ENCODE data around the gene CCT4.
A peak's percentile ranks its signal among the peaks of the same experiment; 100 is the strongest.
"Not testable (repeated sequence)": the region's sequence is repeated elsewhere in the genome, so short reads cannot be mapped to it uniquely, and the experiment has no call there.

CCT4 gene

DNA sequence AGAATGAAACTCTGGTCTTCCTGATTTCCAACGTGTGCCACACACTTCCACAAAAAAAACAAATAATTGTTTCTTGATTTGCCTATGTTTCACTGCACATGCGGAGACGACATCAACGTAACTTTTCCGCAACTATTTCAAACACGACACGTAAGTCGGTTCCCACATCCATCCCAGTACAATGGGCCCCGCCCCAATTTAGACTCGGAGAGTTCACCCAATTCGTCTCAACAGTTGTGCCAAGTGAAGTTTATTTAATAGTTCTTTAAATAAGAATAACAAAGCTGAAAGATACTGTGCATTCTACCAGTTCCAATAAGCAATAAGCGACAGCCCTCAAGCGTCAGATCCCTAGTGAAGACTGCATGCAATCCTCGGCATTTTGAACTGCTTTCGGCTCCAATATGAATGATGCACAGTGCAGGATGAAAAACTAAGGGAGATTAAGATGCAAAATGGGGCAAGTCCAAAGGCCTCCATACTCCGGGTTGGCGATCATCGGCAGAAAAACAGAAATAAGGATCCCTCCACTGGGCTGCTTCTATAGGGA, 664 bp downstream of the CCT4 start:
- Histone ChIP-seq H3K4me3 (ENCODE audit: low read depth, low read length) (peak overlapping the region; percentile 94), H3K27ac (peak overlapping the region; percentile 100), H3K27me3 (replicated peaks) (no peaks in the 10 kb centered on the region), H3K36me3 (replicated peaks) (peaks cover 25% of the 10 kb centered on the region)
- TF ChIP-seq, protein P1, sequence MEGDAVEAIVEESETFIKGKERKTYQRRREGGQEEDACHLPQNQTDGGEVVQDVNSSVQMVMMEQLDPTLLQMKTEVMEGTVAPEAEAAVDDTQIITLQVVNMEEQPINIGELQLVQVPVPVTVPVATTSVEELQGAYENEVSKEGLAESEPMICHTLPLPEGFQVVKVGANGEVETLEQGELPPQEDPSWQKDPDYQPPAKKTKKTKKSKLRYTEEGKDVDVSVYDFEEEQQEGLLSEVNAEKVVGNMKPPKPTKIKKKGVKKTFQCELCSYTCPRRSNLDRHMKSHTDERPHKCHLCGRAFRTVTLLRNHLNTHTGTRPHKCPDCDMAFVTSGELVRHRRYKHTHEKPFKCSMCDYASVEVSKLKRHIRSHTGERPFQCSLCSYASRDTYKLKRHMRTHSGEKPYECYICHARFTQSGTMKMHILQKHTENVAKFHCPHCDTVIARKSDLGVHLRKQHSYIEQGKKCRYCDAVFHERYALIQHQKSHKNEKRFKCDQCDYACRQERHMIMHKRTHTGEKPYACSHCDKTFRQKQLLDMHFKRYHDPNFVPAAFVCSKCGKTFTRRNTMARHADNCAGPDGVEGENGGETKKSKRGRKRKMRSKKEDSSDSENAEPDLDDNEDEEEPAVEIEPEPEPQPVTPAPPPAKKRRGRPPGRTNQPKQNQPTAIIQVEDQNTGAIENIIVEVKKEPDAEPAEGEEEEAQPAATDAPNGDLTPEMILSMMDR (IDR thresholded peaks at IDR 0.05; ENCODE audit: low read depth, low read length, missing control alignments) = no peak
- in situ Hi-C loops (cut with HindIII; ENCODE audit: low pct_ligation_motif_present, low sequenced_read_pairs) = no loop called here
- DNase-seq = peak; percentile 44

DNA sequence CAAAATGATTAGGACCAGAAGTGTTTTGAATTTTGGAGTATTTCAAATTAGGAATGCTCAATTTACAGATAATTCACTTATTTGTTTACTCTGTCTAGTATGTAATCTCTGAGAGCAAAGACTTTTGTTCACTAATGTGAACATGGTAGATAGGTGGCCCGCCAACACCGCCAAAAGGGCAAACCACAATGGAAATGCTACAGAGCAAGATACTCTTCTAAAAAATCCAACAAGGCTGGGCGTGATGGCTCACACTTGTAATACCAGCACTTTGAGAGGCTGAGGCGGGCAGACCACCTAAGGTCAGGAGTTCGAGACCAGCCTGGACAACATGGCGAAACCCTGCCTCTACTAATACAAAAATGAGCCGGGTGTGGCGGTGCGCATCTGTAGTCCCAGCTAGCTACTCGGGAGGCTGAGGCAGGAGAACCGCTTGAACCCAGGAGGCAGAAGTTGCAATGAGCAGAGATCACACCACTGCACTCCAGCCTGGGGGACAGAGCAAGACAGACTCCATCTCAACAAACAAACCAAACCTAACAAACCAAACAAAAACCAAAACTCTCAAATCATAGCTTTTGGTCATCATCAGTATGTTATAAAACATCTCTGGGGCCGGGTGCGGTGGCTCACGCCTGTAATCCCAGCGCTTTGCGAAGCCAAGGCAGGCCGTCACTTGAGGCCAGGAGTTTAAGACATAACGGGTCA, 2.4 kb downstream of the CCT4 start:
- TF ChIP-seq, protein P1 (IDR thresholded peaks at IDR 0.05; ENCODE audit: low read depth, low read length, missing control alignments) = no peak
- H3K4me3 ChIP-seq (ENCODE audit: low read depth, low read length) = peak overlapping the region; percentile 20
- no peaks in the 10 kb centered on the region for H3K27me3 ChIP-seq (replicated peaks)
- H3K27ac ChIP-seq = no peak overlapping the region
- H3K36me3 ChIP-seq (replicated peaks) = peaks cover 33% of the 10 kb centered on the region
- no peak for DNase-seq
- in situ Hi-C loops (cut with HindIII; ENCODE audit: low pct_ligation_motif_present, low sequenced_read_pairs) = no loop called here

DNA sequence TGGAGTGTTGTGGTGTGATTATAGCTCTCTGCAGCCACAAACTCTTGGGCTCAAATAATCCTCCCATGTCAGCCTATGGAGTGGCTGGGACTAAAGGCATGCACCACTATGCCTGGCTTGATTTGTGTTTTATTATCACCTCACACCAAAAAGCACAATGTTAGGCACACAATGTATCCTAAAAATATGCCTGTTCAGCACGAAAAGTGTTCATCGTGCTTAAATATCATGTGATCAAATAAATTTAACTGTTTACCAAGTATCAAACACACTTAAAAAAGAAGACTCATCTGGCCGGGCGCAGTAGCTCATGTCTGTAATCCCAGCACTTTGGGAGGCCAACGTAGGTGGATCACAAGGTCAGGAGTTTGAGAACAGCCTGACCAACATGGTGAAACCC, 5.6 kb downstream of the CCT4 start:
- no peak overlapping the region for H3K27ac ChIP-seq
- TF ChIP-seq, protein P1 (IDR thresholded peaks at IDR 0.05; ENCODE audit: low read depth, low read length, missing control alignments) = no peak
- H3K27me3 ChIP-seq (replicated peaks) = no peaks in the 10 kb centered on the region
- H3K36me3 ChIP-seq (replicated peaks) = peaks cover 62% of the 10 kb centered on the region
- H3K4me3 ChIP-seq (ENCODE audit: low read depth, low read length) = no peak overlapping the region
- in situ Hi-C loops (cut with HindIII; ENCODE audit: low pct_ligation_motif_present, low sequenced_read_pairs) = no loop called here
- DNase-seq = no peak

DNA sequence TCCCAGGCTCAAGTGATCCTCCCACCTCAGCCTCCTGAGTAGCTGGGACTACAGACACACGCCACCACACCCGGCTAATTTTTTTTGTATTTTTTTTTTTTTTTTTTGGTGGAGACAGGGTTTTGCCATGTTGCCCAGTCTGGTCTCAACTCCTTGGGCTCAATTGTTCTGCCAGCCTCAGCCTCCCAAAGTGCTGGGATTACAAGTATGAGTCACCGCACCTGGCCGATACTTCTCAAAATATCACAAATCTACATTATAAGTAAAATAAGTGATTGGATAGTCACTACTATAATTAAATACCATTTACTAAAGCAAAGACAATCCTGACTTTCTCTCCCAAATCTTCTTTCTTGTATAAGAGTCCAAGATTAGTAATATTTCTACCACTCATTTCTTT, 9.1 kb downstream of the CCT4 start:
- H3K4me3 ChIP-seq (ENCODE audit: low read depth, low read length); DNase-seq; in situ Hi-C loops (cut with HindIII; ENCODE audit: low pct_ligation_motif_present, low sequenced_read_pairs); H3K27me3 ChIP-seq (replicated peaks); H3K27ac ChIP-seq: not testable (repeated sequence)
- peaks cover 78% of the 10 kb centered on the region for H3K36me3 ChIP-seq (replicated peaks)

DNA sequence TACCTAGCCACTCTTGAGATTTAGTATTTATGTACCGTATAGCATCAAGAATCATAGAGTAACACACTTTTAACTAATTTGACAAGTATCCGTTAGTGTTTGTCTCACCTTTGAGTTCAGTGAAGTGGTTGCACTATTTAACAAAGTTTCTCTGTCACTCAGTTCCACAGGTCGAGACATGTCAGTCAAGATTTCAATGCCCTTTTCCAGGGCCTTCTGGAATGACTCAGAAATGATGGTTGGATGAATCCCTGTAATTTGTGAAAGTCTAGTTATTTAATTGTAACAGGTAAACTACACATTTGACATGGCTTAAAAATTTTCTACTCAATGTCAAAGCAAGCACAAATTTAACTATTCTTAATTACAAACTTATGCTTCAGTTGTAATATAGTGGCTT, 9.7 kb downstream of the CCT4 start:
- in situ Hi-C loops (cut with HindIII; ENCODE audit: low pct_ligation_motif_present, low sequenced_read_pairs) = no loop called here
- Histone ChIP-seq H3K27ac (no peak overlapping the region), H3K4me3 (ENCODE audit: low read depth, low read length) (no peak overlapping the region), H3K27me3 (replicated peaks) (no peaks in the 10 kb centered on the region), H3K36me3 (replicated peaks) (peaks cover 72% of the 10 kb centered on the region)
- TF ChIP-seq, protein P1 (IDR thresholded peaks at IDR 0.05; ENCODE audit: low read depth, low read length, missing control alignments) = no peak
- DNase-seq = no peak

DNA sequence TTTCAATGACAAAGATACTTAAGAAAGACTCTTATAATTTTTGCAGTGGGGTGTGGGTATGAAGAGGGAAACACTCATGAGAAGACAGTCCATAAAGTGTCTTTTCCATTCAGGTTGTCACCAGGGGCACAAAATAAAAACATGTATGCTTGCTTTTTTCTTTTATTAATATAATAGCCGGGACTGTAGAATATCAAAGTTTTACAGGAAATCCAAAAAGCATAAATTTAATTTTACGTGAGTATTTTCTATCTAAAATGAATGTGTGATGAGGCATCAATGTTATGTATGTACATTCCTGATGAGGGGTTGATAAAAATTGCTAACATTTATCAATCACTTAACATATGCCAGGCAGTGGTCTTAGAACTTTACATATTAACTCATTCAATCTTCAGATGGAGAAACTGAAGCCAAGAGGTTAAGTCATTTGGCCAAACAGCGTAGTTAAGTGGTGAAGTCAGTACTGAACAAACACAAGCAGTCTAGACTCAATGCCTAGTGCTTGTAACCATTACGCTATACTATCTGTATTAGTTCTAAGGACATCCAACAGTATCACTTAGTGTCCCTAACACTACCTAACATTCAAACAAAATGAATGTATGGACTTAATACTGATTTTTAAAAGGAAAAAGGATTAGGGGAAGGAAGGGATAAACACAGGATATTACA, 10.7 kb downstream of the CCT4 start:
- DNase-seq = no peak
- Histone ChIP-seq H3K27ac (no peak overlapping the region), H3K27me3 (replicated peaks) (no peaks in the 10 kb centered on the region), H3K4me3 (ENCODE audit: low read depth, low read length) (no peak overlapping the region), H3K36me3 (replicated peaks) (peaks cover 65% of the 10 kb centered on the region)
- in situ Hi-C loops (cut with HindIII; ENCODE audit: low pct_ligation_motif_present, low sequenced_read_pairs) = no loop called here
- TF ChIP-seq, protein P1 (IDR thresholded peaks at IDR 0.05; ENCODE audit: low read depth, low read length, missing control alignments) = no peak
